CD4-positive, alpha-beta T cell (primary cell): ENCODE data around the gene QKI. TPM values are rescaled to one million over a fixed set of nuclear protein-coding genes. Genes with fewer than 3 reads are reported as not detected.

Experiments
- ATAC-seq: fragments of 200-7000 bp; cut with Tn5 transposase; one replicate; pipeline ENCODE4 v1.10.0; 2022; ENCODE audit warnings: mild to moderate bottlenecking; ENCODE audit not compliant: poor library complexity
- CTCF ChIA-PET: fragments of 350-600 bp; sonication (Branson Sonifier 250); formaldehyde crosslinking; loops from one replicate; lab custom pipeline; 2021; ENCODE audit warnings: antibody characterized with exemption, inconsistent platforms; lab: Charles Lee
- POLR2A ChIA-PET: fragments of 350-600 bp; sonication (Branson Sonifier 250); formaldehyde crosslinking; loops from one replicate; lab custom pipeline; 2021; ENCODE audit warnings: antibody characterized with exemption, inconsistent platforms; lab: Charles Lee
- DNase-seq, 14 experiments: peaks; one replicate each; pipeline ENCODE4 v3.0.0-alpha.2; 2013 to 2020; ENCODE audit warnings: mixed read lengths in 2 of 14
- H3K27ac ChIP-seq, 2 donors: one replicate each; pipeline versions ENCODE4 v1.5.1 to v1.7.0; 2013; ENCODE audit warnings: low read length in 2 of 2, low read depth in 1 of 2, mild to moderate bottlenecking in 1 of 2
- H3K27me3 ChIP-seq, 2 experiments: 1 replicate in 1 of 2; 2 replicates in 1 of 2; pipeline versions ENCODE4 v1.6.1 to v1.7.0; 2013; ENCODE audit warnings: low read length in 2 of 2, control low read depth in 1 of 2, mild to moderate bottlenecking in 1 of 2, moderate library complexity in 1 of 2; ENCODE audit not compliant: insufficient read depth in 2 of 2, control insufficient read depth in 1 of 2
- H3K36me3 ChIP-seq: one replicate; pipeline ENCODE4 v1.6.1; 2013; ENCODE audit warnings: low read length, control low read depth; ENCODE audit not compliant: insufficient read depth
- H3K4me1 ChIP-seq: one replicate; pipeline ENCODE4 v1.6.1; 2013; ENCODE audit warnings: low read length, control low read depth; ENCODE audit not compliant: insufficient read depth
- H3K4me3 ChIP-seq: one replicate; pipeline ENCODE4 v1.5.1; 2013; ENCODE audit warnings: mild to moderate bottlenecking, low read length, moderate library complexity
- H3K9me3 ChIP-seq, 2 experiments: 1 replicate in 1 of 2; 2 replicates in 1 of 2; pipeline versions ENCODE4 v1.6.1 to v1.7.0; 2013; ENCODE audit warnings: low read length in 2 of 2, mild to moderate bottlenecking in 2 of 2, control low read depth in 1 of 2, moderate library complexity in 1 of 2; ENCODE audit not compliant: control insufficient read depth in 1 of 2, insufficient read depth in 1 of 2
- H3K27ac Mint-ChIP-seq: one replicate; pipeline ENCODE4 v1.8.0; 2020; ENCODE audit warnings: mixed read lengths
- H3K27me3 Mint-ChIP-seq: one replicate; pipeline ENCODE4 v1.8.0; 2021; ENCODE audit warnings: mixed read lengths
- H3K36me3 Mint-ChIP-seq: one replicate; pipeline ENCODE4 v1.8.0; 2021; ENCODE audit warnings: low read depth, mixed read lengths
- H3K4me1 Mint-ChIP-seq: one replicate; pipeline ENCODE4 v1.8.0; 2021; ENCODE audit warnings: low read depth, mixed read lengths
- H3K4me3 Mint-ChIP-seq: one replicate; pipeline ENCODE4 v1.8.0; 2020; ENCODE audit warnings: mild to moderate bottlenecking, mixed read lengths
- H3K9me3 Mint-ChIP-seq: one replicate; pipeline ENCODE4 v1.8.0; 2020; ENCODE audit warnings: mixed read lengths
- CTCF ChIP-seq: fragments of 200-600 bp; IDR thresholded peaks from one replicate; pipeline ENCODE4 v1.8.0; 2022; ENCODE audit warnings: antibody characterized with exemption, mild to moderate bottlenecking
- intact Hi-C, 2 experiments: fragments of 100-400 bp; cut with DNase I in 1 of 2; cut with micrococcal nuclease in 1 of 2; formaldehyde crosslinking; loops; one replicate each; pipeline versions ENCODE4 v1.15.1 to v1.9.0; 2023 to 2025; cut with DNase I, micrococcal nuclease
- total RNA-seq, 174 experiments: library from RNA in 2 of 174; stranded (reverse) in 2 of 174; gene quantifications; one replicate each; pipeline ENCODE4 v1.2.3 and lab custom pipeline; 2021 to 2026

Gene QKI
- total RNA-seq, 2 experiments from 2014 or later: 60.7 to 67.3 TPM

- ChIA-PET CTCF (no interaction called here), POLR2A (no interaction called here)
- Mint-ChIP-seq H3K27ac (no peak overlapping the region), H3K4me1 (no peaks in the 10 kb centered on the region), H3K36me3 (no peaks in the 10 kb centered on the region), H3K9me3 (no peaks in the 10 kb centered on the region), H3K27me3 (peaks cover 22% of the 10 kb centered on the region), H3K4me3 (no peak overlapping the region)
- H3K4me3 ChIP-seq: no peak overlapping the region
- ATAC-seq: no peak
- H3K27me3 ChIP-seq: peaks cover 8 to 12% of the 10 kb centered on the region in 2 experiments
- H3K4me1 ChIP-seq: no peaks in the 10 kb centered on the region
- DNase-seq: no peak
- intact Hi-C loops: no loop called here
- no peak for TF ChIP-seq CTCF
- H3K9me3 ChIP-seq: peaks cover 0 to 18% of the 10 kb centered on the region in 2 experiments
- H3K27ac ChIP-seq: no peak overlapping the region
- H3K36me3 ChIP-seq: no peaks in the 10 kb centered on the region
Observed at GRCh38 chr6:163626073-163626867, 211.8 kb downstream of the QKI start.

GRCh38 chr6:163627274-163628062 is 212.9 kb downstream of the QKI start:
- H3K4me3 Mint-ChIP-seq: no peak overlapping the region
- no peak for TF ChIP-seq CTCF
- POLR2A ChIA-PET: no interaction called here

More at GRCh38 chr6:163627274-163628062, 212.9 kb downstream of the QKI start:
- ATAC-seq (no peak), DNase-seq (no peak)
- Histone ChIP-seq H3K36me3 (no peaks in the 10 kb centered on the region), H3K9me3 (peaks cover 0 to 29% of the 10 kb centered on the region in 2 experiments), H3K27ac (no peak overlapping the region), H3K27me3 (peaks cover 8 to 14% of the 10 kb centered on the region in 2 experiments), H3K4me1 (no peaks in the 10 kb centered on the region), H3K4me3 (no peak overlapping the region)
- no peak overlapping the region for H3K27ac Mint-ChIP-seq
- no peaks in the 10 kb centered on the region for H3K36me3 Mint-ChIP-seq
- peaks cover 26% of the 10 kb centered on the region for H3K27me3 Mint-ChIP-seq
- CTCF ChIA-PET: no interaction called here
- no peaks in the 10 kb centered on the region for H3K9me3 Mint-ChIP-seq
- no peaks in the 10 kb centered on the region for H3K4me1 Mint-ChIP-seq
- intact Hi-C loops: no loop called here
